Ovary (tissue), 3 donors: ENCODE measurements around the gene SF3B1.

ENCODE experiments used
- CTCF ChIP-seq, 3 donors: fragments of 450-650 bp in 2 of 3; fragments of 200-600 bp in 1 of 3; IDR thresholded peaks; one replicate each; pipeline versions ENCODE4 v1.5.1 to v1.8.0; 2016 to 2022; ENCODE audit warnings: antibody characterized with exemption in 3 of 3, mild to moderate bottlenecking in 1 of 3
- POLR2A ChIP-seq: fragments of 450-650 bp; IDR thresholded peaks from one replicate; pipeline ENCODE4 v1.6.1; 2017; ENCODE audit warnings: antibody characterized with exemption, mild to moderate bottlenecking, moderate library complexity
- donor health status: DM: no; HTN: no; CAD: no.

- TF ChIP-seq CTCF (IDR thresholded peaks at IDR 0.05) (no peak), POLR2A (no peak)
These were observed 88.9 kb downstream of the SF3B1 start for GRCh38 chr2:197345846-197346370.
